Pericardium fibroblast (primary cell): ENCODE data around the gene GNPAT. TPM values are rescaled to one million over a fixed set of nuclear protein-coding genes. Genes with fewer than 3 reads are reported as not detected.

ENCODE experiments used
- total RNA-seq: library from RNA; depleted of rRNA; stranded (reverse); fragments of >200 nt; gene quantifications from 2 replicates; pipeline ENCODE4 v1.2.3, GENCODE V29; 2015

Gene GNPAT
- 26.1 and 27.9 TPM in 2 replicates for total RNA-seq

DNA sequence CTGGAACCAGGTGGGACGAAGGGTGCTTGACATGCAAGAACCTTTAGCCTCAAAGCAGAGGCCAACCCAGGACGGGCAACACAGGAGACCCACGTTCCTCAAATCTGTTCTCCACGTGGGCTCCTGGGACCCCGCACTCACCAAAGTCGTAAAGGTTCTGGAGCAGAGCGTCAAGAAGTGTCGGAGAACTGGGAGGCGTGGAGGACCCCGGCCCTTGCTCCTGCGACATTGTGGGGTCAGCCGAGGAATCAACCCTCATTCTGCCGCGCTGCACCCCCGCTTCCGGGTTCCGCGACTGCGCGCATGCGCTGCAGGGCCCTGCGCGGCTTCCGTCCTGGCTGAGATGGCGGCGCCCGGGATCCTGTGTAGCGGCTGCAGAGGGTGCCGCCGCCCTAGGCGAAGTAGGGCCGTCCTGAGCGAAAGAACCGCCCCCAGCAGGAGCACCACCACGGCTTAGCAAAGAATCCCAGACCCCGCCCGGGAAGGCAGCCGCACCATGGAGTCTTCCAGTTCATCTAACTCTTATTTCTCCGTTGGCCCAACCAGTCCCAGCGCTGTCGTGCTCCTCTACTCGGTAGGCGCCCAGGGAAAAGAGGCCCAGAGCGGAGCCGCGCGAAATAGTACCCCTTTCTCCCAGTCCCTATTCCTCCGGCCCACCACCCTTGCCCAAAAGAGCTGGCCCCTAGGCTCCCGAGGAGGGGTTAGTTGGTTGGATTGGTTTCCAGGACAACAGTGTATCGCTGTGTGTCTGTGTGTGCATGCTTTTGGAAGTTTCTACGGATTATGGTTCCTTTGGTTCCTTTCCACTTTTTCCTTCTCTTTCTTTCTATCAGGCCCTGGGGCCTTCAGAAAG, at the start of gene GNPAT:
TSS of gene GNPAT (plus strand) at position 330 of the 853 bp plus-strand sequence. CDS start at position 497, 167 bp downstream.

Other genes with a start within 250 kb of the GNPAT start
- gene FAM89A, start 201.0 kb upstream of the GNPAT start, total RNA-seq: 29.9 and 38.3 TPM in 2 replicates
- gene TRIM67, start 79.2 kb upstream of the GNPAT start, total RNA-seq: 0.09 and 0.35 TPM in 2 replicates
- gene EXOC8, start 96.6 kb downstream of the GNPAT start, total RNA-seq: 5.4 and 7.4 TPM in 2 replicates
- 7.8 and 11.5 TPM in 2 replicates for gene SPRTN, start 97.1 kb downstream of the GNPAT start, total RNA-seq
- gene EGLN1, start 181.1 kb downstream of the GNPAT start, total RNA-seq: 31.6 and 47.1 TPM in 2 replicates